ENCODE measurements around the gene PRKCA. TPM values are rescaled to one million over a fixed set of nuclear protein-coding genes. Genes with fewer than 3 reads are reported as not detected.

Gene PRKCA
- total and polyA plus RNA-seq, 9 of the 15 experiments (the other 6 are each of a cell fraction or from before 2014, with no cell fraction given): 3.2 to 33.0 (median 17.8) TPM

DNA sequence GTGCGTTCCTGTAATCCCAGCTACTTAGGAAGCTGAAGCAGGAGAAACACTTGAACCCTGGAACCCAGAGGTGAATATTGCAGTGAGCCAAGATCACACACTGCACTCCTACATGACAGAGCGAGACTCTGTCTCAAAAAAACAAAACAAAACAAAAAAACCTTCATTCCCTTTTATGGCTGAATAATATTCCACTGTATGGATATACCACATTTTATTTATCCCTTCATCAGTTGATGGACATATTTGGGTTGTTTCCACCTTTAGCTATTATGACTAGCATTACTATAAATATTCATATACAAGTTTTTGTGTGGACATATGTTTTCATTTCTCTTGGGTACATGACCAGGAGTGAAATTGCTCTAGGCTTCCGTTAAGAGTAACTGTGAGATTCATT is 30.9 kb upstream of the PRKCA start:
- no peak overlapping the region for H3K9ac ChIP-seq (ENCODE audit: insufficient read depth in 1 of 2, low read depth in 2 of 2, low read length in 2 of 2)
- no peak for TF ChIP-seq JUNB (CRISPR knock-in tag; conservative IDR thresholded peaks at IDR 0.05)
- TF ChIP-seq POLR3A (IDR thresholded peaks at IDR 0.05; ENCODE audit: borderline replicate concordance, extremely low read depth, insufficient read depth, insufficient read length): no peak
- TF ChIP-seq GATA2 (CRISPR knock-in tag; IDR thresholded peaks at IDR 0.05): no peak
- no peak for TF ChIP-seq ZKSCAN8 (CRISPR knock-in tag; IDR thresholded peaks at IDR 0.05)
- TF ChIP-seq SRSF1 (IDR thresholded peaks at IDR 0.05; ENCODE audit: low read depth, low read length): no peak
- TF ChIP-seq, protein P1, sequence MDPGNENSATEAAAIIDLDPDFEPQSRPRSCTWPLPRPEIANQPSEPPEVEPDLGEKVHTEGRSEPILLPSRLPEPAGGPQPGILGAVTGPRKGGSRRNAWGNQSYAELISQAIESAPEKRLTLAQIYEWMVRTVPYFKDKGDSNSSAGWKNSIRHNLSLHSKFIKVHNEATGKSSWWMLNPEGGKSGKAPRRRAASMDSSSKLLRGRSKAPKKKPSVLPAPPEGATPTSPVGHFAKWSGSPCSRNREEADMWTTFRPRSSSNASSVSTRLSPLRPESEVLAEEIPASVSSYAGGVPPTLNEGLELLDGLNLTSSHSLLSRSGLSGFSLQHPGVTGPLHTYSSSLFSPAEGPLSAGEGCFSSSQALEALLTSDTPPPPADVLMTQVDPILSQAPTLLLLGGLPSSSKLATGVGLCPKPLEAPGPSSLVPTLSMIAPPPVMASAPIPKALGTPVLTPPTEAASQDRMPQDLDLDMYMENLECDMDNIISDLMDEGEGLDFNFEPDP (CRISPR knock-in tag; IDR thresholded peaks at IDR 0.05): no peak
- no peak for TF ChIP-seq HDAC2 (IDR thresholded peaks at IDR 0.05)
- TF ChIP-seq ZNF134 (CRISPR knock-in tag; conservative IDR thresholded peaks at IDR 0.05): no peak
- TF ChIP-seq ZNF146 (CRISPR knock-in tag; IDR thresholded peaks at IDR 0.05; ENCODE audit: unreplicated experiment): peak; percentile 40
- no peak for TF ChIP-seq NONO (IDR thresholded peaks at IDR 0.05; ENCODE audit: low read depth in 2 of 2, low read length in 1 of 2)
- peak; percentile 50 for TF ChIP-seq RBM25 (IDR thresholded peaks at IDR 0.05; ENCODE audit: low read depth, low read length, severe bottlenecking)
- intact Hi-C loops (cut with micrococcal nuclease): no loop called here
- BruUV-seq (replicated peaks): no TSS peak
- no peak overlapping the region for H3K27ac ChIP-seq (ENCODE audit: extremely low read depth, low read depth, low read length)
- POLR2A ChIA-PET: interaction anchor here (0.6 kb wide), 2 partner anchors 322 to 1086 kb away, joined by 3 read pairs; no protein-coding TSS in a partner anchor
- H2AFZ ChIP-seq (ENCODE audit: low read depth, low read length): no peak overlapping the region
- H3K9me1 ChIP-seq (ENCODE audit: control insufficient read depth, insufficient read depth, low read length): no peaks in the 10 kb centered on the region
- in situ Hi-C loops (cut with MboI): no loop called here
- H4K20me1 ChIP-seq (replicated peaks; ENCODE audit: control insufficient read depth, insufficient read depth, low read length): peaks cover under 1% of the 10 kb centered on the region; the same call in 1 of the 2 replicates
- CTCF ChIA-PET (ENCODE audit: low intra/inter-chr PET ratio): no interaction called here
- no peak for DNase-seq (ENCODE audit: extremely low read depth in 1 of 4, low spot score in 3 of 4)
- no peak for FAIRE-seq
- H3K4me1 ChIP-seq (replicated peaks in 1 of 2; ENCODE audit: control insufficient read depth in 2 of 2, insufficient read depth in 2 of 2, low read length in 2 of 2): peaks cover 0 to 20% of the 10 kb centered on the region in 2 experiments; a peak in 4 of 5 replicates
- H3K9me3 ChIP-seq (replicated peaks; ENCODE audit: control insufficient read depth, insufficient read depth, low read depth, low read length): no peaks in the 10 kb centered on the region
- H3K27me3 ChIP-seq (ENCODE audit: control insufficient read depth in 2 of 2, insufficient read depth in 2 of 2, low read length in 2 of 2): peaks cover 0 to 7% of the 10 kb centered on the region in 2 experiments; a peak in 2 of 5 replicates
- H3K36me3 ChIP-seq (ENCODE audit: control insufficient read depth, insufficient read depth, low read length): no peaks in the 10 kb centered on the region
- no peaks in the 10 kb centered on the region for H3K79me2 ChIP-seq (ENCODE audit: control insufficient read depth, insufficient read depth, low read length)
- H3K4me2 ChIP-seq (ENCODE audit: insufficient read depth, low read length): no peak overlapping the region
- no peak overlapping the region for H3K4me3 ChIP-seq
- 47% methylated on average over 3 of the region's 3 CpGs for WGBS (ENCODE audit: insufficient coverage, low coverage, missing lambda C conversion rate)
- ATAC-seq: no peak

Measured in K562 (cell line).